Measurements from ENCODE around the gene NPR1. TPM values are rescaled to one million over a fixed set of nuclear protein-coding genes. Genes with fewer than 3 reads are reported as not detected.

NPR1 gene
- total RNA-seq, 3 donors from 2014 or later, result 19.9 to 134 (median 46.5) TPM

DNA sequence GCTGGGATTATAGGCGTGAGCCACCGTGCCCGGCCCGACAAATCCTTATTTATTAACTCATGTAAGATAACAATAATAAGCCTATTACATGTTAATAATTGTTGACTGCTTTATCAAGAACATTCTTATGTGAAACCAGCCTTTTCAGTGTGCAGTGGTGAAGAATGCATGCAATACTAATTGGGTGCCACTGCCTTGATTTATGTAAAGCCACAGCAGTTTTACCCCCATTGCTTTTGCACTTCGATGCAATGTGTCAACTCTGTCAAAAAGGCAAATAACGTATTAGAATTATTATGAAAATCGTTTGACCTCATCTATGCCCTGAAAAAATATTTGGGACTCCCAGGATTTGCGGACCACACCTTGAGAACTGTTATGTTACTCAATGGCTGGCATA, 18.3 kb downstream of the NPR1 start:
- Histone ChIP-seq H3K27ac (peak overlapping the region in 1 of 2 donors; percentile 92), H3K27me3 (no peaks in the 10 kb centered on the region)
- DNase-seq (ENCODE audit: low spot score in 2 of 2), result no peak

DNA sequence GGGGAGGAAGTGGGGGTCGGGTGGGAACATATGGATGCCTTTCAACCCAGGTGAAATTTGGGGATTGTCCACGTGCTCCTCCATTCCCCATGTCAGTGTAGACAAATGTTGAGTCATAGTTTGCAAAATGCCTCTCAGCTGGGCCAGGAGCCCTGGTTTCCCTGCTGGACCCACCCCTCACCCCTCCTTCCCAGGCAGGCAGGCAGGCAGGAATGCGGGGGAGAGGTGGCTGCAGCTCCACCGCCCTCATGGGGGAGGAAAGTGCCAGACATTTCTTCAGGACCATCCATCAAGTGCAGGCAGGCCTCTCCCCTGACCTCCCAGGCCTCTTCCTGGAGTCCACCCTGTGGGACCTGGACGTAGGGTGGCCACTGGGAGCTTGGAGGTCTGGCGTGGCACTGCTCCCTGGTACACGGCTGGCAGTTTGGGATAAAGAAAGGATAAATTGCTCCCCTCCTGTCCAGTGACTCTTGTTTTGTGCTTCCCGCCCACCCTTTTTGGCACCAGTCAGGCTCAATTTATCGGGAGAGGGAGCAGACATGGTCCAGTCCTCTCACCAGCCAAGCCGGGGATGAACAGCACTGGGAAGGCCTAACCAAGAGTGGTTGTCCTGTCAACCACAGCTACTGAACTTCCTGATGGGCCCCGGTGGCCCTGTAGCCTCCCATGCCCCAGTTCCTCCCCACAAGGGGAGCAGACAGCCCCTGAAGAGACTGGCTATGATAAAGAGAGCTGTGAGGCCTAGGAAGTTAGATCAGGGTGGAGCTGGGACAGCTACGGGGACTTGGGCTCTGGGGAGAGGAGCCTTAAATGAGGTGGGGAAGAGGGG, 18.9 kb downstream of the NPR1 start:
- no peak for DNase-seq (ENCODE audit: low spot score in 2 of 2)
- TF ChIP-seq POLR2AphosphoS5 (IDR thresholded peaks at IDR 0.05), result no peak
- TF ChIP-seq POLR2A (IDR thresholded peaks at IDR 0.05), result no peak
- TF ChIP-seq, protein P1, sequence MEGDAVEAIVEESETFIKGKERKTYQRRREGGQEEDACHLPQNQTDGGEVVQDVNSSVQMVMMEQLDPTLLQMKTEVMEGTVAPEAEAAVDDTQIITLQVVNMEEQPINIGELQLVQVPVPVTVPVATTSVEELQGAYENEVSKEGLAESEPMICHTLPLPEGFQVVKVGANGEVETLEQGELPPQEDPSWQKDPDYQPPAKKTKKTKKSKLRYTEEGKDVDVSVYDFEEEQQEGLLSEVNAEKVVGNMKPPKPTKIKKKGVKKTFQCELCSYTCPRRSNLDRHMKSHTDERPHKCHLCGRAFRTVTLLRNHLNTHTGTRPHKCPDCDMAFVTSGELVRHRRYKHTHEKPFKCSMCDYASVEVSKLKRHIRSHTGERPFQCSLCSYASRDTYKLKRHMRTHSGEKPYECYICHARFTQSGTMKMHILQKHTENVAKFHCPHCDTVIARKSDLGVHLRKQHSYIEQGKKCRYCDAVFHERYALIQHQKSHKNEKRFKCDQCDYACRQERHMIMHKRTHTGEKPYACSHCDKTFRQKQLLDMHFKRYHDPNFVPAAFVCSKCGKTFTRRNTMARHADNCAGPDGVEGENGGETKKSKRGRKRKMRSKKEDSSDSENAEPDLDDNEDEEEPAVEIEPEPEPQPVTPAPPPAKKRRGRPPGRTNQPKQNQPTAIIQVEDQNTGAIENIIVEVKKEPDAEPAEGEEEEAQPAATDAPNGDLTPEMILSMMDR (IDR thresholded peaks at IDR 0.05), result no peak
- Histone ChIP-seq H3K4me3 (no peak overlapping the region), H3K27me3 (no peaks in the 10 kb centered on the region), H3K4me1 (no peaks in the 10 kb centered on the region), H3K9me3 (no peaks in the 10 kb centered on the region), H3K36me3 (no peaks in the 10 kb centered on the region), H3K27ac (peak overlapping the region; percentile 54 to 92)
- intact Hi-C loops (cut with DNase I; ENCODE audit: low total_unique reads), result no loop called here

More for the DNA sequence above, 18.3 kb downstream of the NPR1 start:
- TF ChIP-seq POLR2A (IDR thresholded peaks at IDR 0.05) (no peak), POLR2AphosphoS5 (IDR thresholded peaks at IDR 0.05) (no peak)
- TF ChIP-seq, protein P1 (IDR thresholded peaks at IDR 0.05), result no peak
- no peaks in the 10 kb centered on the region for H3K36me3 ChIP-seq
- intact Hi-C loops (cut with DNase I; ENCODE audit: low total_unique reads), result no loop called here
- no peaks in the 10 kb centered on the region for H3K9me3 ChIP-seq
- no peak overlapping the region for H3K4me3 ChIP-seq
- no peaks in the 10 kb centered on the region for H3K4me1 ChIP-seq

DNA sequence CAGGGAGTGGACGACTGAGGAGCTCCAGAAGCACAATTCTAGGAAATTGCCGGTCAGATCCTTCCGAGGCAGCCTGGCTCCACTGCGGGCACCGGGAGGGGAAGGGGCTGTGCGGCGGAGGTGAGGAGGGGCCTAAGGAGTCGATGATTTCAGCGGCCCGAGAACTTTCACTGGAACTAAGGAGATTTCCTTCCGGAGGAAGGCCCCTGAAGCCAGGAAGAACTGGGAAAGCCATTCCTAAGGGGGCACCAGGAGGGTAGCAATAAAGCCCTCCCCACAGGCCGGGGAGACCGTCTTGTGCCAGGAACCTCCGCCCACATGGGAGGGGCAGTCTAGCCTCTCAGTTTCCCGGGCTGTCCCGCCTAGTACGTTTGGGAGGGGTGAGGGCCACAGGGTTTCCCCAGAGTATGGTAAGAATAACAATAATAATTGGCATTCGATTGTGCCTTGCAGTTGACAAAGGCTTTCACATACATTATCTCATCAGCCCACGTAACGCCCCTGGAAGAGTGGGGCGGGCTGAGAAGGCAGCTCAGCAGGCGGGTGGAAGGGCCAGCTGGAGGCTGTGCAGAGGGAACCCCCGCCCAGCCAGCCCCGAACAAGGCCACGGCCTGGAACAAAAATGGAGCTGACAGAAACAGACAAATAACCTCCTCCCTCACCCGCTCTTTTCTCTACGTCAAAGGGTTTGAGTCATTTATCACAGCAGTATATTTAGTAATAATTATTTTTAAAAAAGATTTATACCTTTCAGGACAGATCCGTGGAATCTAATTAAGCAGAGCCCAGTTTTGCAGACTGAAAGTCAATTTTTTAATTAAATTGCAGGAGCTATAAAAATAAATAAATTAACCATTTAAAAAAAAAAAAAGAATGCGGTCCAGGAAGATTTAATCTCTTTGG, 19.8 kb downstream of the NPR1 start:
- Histone ChIP-seq H3K4me3 (no peak overlapping the region), H3K9me3 (no peaks in the 10 kb centered on the region), H3K4me1 (no peaks in the 10 kb centered on the region), H3K27ac (peak overlapping the region in 1 of 2 donors; percentile 92), H3K36me3 (no peaks in the 10 kb centered on the region), H3K27me3 (no peaks in the 10 kb centered on the region)
- DNase-seq (ENCODE audit: low spot score in 2 of 2), result no peak
- TF ChIP-seq, protein P1 (IDR thresholded peaks at IDR 0.05), result no peak
- TF ChIP-seq POLR2AphosphoS5 (IDR thresholded peaks at IDR 0.05) (no peak), POLR2A (IDR thresholded peaks at IDR 0.05) (no peak)
- intact Hi-C loops (cut with DNase I; ENCODE audit: low total_unique reads), result no loop called here

DNA sequence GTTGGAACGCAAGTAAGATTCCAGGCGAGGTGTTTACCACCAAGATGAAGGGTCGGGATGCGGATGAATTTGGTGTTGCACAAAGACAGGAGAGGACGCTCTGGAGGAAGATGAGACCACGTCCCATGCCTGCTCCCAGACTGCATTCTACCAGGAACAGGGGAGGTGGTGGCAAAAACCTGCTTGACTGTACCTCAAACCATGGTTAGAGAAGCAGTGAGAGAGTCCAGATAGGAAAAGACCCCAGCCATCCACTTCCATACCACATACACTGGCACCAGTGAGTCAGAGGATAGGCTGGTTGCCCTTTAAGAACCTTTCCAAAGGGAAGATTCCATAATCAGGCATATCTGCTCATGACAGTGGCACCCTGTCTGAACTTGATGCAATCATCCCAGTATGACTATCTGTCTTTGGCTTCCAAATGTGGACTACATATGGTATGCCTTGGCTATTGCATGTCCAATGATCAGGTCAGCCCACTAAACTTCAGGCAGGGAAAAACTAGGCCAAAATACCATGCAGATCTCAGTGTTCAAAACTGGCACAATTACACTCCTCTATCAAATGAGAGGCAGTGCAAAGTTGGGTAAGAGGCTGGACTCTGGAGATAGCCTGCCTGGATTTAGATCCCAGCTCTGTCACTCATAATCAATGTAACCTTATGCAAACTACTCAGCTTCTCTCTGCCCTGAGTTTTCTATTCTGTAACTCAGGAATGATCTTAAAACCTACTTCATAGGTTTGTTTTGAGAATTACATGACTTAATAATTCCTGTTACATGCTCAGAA, 20.6 kb downstream of the NPR1 start:
- intact Hi-C loops (cut with DNase I; ENCODE audit: low total_unique reads), result no loop called here
- Histone ChIP-seq H3K27ac (peak overlapping the region in 1 of 2 donors; percentile 53), H3K4me3 (no peak overlapping the region)

DNA sequence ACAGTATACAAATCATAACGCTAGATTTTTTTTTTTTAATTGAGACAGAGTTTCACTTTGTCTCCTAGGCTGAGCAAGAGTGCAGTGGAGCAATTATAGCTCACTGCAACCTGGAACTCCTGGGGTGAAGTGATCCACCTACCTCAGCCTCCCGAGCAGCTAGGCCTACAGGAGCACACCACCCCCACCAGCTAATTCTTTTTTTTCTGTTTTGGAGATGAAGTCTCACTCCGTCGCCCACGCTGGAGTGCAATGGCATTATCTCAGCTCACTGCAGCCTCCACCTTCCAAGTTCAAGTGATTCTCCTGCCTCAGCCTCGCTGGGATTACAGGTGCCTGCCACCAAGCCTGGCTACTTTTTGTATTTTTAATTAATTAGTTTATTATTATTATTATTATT, 21.3 kb downstream of the NPR1 start:
- H3K36me3 ChIP-seq, result no peaks in the 10 kb centered on the region
- no peak overlapping the region for H3K4me3 ChIP-seq
- intact Hi-C loops (cut with DNase I; ENCODE audit: low total_unique reads), result no loop called here
- DNase-seq (ENCODE audit: low spot score in 2 of 2), result no peak
- H3K27ac ChIP-seq, result no peak overlapping the region
- no peaks in the 10 kb centered on the region for H3K27me3 ChIP-seq
- no peaks in the 10 kb centered on the region for H3K9me3 ChIP-seq
- TF ChIP-seq, protein P1 (IDR thresholded peaks at IDR 0.05), result no peak
- no peak for TF ChIP-seq POLR2AphosphoS5 (IDR thresholded peaks at IDR 0.05)
- TF ChIP-seq POLR2A (IDR thresholded peaks at IDR 0.05), result no peak
- H3K4me1 ChIP-seq, result no peaks in the 10 kb centered on the region

More for the DNA sequence above, 20.6 kb downstream of the NPR1 start:
- no peak for DNase-seq (ENCODE audit: low spot score in 2 of 2)
- no peak for TF ChIP-seq POLR2A (IDR thresholded peaks at IDR 0.05)
- H3K27me3 ChIP-seq, result no peaks in the 10 kb centered on the region
- H3K36me3 ChIP-seq, result no peaks in the 10 kb centered on the region
- no peaks in the 10 kb centered on the region for H3K9me3 ChIP-seq
- no peaks in the 10 kb centered on the region for H3K4me1 ChIP-seq

Measured in breast epithelium (tissue), 4 donors.